Left cardiac atrium (tissue), 4 donors: ENCODE data around the gene CHRM3. TPM values are rescaled to one million over a fixed set of nuclear protein-coding genes. Genes with fewer than 3 reads are reported as not detected.

ENCODE experiments used
- ATAC-seq, 2 donors: fragments of 200-7000 bp; cut with Tn5 transposase; one replicate each; pipeline ENCODE4 v1.9.1; 2020; ENCODE audit warnings: mild to moderate bottlenecking in 2 of 2, moderate library complexity in 2 of 2
- DNase-seq: peaks from one replicate; pipeline ENCODE4 v3.0.0-alpha.2; 2020
- intact Hi-C, 2 donors: fragments of 100-400 bp; cut with DNase I; formaldehyde crosslinking; loops; one replicate each; pipeline versions ENCODE4 v1.14.1 to v1.15.1; 2022 to 2023
- total RNA-seq, 2 donors: library from RNA; stranded (reverse); fragmentation: NEBNext Ultra II Directional; extraction: Animal tissue kit (Norgen Biotek cat#: 25700); gene quantifications; one replicate each; pipeline ENCODE4 v1.2.1, GENCODE V29; 2021
- donor health status: DM: no; HTN: yes; CAD: no.
- donor health status: DM: no; HTN: yes; CAD: no; lungs with severe emphysema.
- donor health status: DM: yes; HTN: yes; CAD: no.
- donor health status: Dilated cardiomyopathy.

The CHRM3 gene
- total RNA-seq, 2 donors from 2014 or later: 0.18 to 1.2 TPM

GRCh38 chr1:239389703-239390102, 3.3 kb downstream of the CHRM3 start:
- intact Hi-C loops: no loop called here
- ATAC-seq (no peak), DNase-seq (no peak)

- intact Hi-C loops: no loop called here
- ATAC-seq (no peak), DNase-seq (no peak)
Observed at GRCh38 chr1:239392271-239392670, 5.9 kb downstream of the CHRM3 start.

GRCh38 chr1:239394107-239394506, 7.7 kb downstream of the CHRM3 start:
- DNase-seq: no peak
- ATAC-seq: no peak
- intact Hi-C loops: no loop called here

GRCh38 chr1:239413916-239414315, 27.5 kb downstream of the CHRM3 start:
- intact Hi-C loops: no loop called here

GRCh38 chr1:239417221-239417620, 30.9 kb downstream of the CHRM3 start:
- intact Hi-C loops: no loop called here
- DNase-seq (no peak), ATAC-seq (no peak)

More at GRCh38 chr1:239413916-239414315, 27.5 kb downstream of the CHRM3 start:
- DNase-seq: no peak
- ATAC-seq: no peak

- intact Hi-C loops: no loop called here
- ATAC-seq (no peak), DNase-seq (no peak)
Observed at GRCh38 chr1:239417986-239418640, 31.7 kb downstream of the CHRM3 start.

GRCh38 chr1:239418681-239419080, 32.3 kb downstream of the CHRM3 start:
- no peak for DNase-seq
- intact Hi-C loops: no loop called here
- no peak for ATAC-seq

- ATAC-seq (no peak), DNase-seq (no peak)
- intact Hi-C loops: no loop called here
Observed at GRCh38 chr1:239421811-239422210, 35.4 kb downstream of the CHRM3 start.

- intact Hi-C loops: no loop called here
- ATAC-seq: no peak
- DNase-seq: no peak
Observed at GRCh38 chr1:239422818-239423217, 36.5 kb downstream of the CHRM3 start.

- no peak for DNase-seq
- intact Hi-C loops: no loop called here
- no peak for ATAC-seq
Observed at GRCh38 chr1:239426821-239427475, 40.6 kb downstream of the CHRM3 start.

- ATAC-seq (no peak), DNase-seq (no peak)
- intact Hi-C loops: no loop called here
Observed at GRCh38 chr1:239427712-239428111, 41.3 kb downstream of the CHRM3 start.

- ATAC-seq (no peak), DNase-seq (no peak)
- intact Hi-C loops: no loop called here
Observed at GRCh38 chr1:239428120-239428710, 41.8 kb downstream of the CHRM3 start.

GRCh38 chr1:239429163-239429562, 42.8 kb downstream of the CHRM3 start:
- no peak for ATAC-seq
- intact Hi-C loops: no loop called here
- no peak for DNase-seq

GRCh38 chr1:239432255-239432654, 45.9 kb downstream of the CHRM3 start:
- ATAC-seq: no peak
- intact Hi-C loops: no loop called here
- no peak for DNase-seq

GRCh38 chr1:239434181-239434580, 47.8 kb downstream of the CHRM3 start:
- DNase-seq (no peak), ATAC-seq (no peak)
- intact Hi-C loops: no loop called here
